Hepatocyte (in vitro differentiated cells): Measurements from ENCODE around the gene CD74.

Experiments used
- CTCF ChIP-seq: fragments of 200-600 bp; sonication (generic); IDR thresholded peaks from 2 replicates; pipeline ENCODE4 v1.5.1; 2016; ENCODE audit warnings: antibody characterized with exemption, mild to moderate bottlenecking; ENCODE audit not compliant: poor library complexity
- EZH2 ChIP-seq: fragments of 200-600 bp; sonication (generic); IDR thresholded peaks from 2 replicates; pipeline ENCODE4 v1.6.1; 2016; ENCODE audit warnings: antibody characterized with exemption, mild to moderate bottlenecking, borderline replicate concordance
- EZH2phosphoT487 ChIP-seq: fragments of 200-600 bp; sonication (generic); IDR thresholded peaks from one replicate; pipeline ENCODE4 v1.6.1; 2018; ENCODE audit warnings: antibody characterized with exemption, mild to moderate bottlenecking, low read depth, moderate library complexity; ENCODE audit not compliant: unreplicated experiment, severe bottlenecking

GRCh38 chr5:150358261-150359095 is 54.2 kb downstream of the CD74 start:
- TF ChIP-seq CTCF: no peak
- no peak for TF ChIP-seq EZH2
- no peak for TF ChIP-seq EZH2phosphoT487
